Heart left ventricle (tissue), 16 donors: ENCODE data around the gene RGL3. TPM values are rescaled to one million over a fixed set of nuclear protein-coding genes. Genes with fewer than 3 reads are reported as not detected.

Experiments
- ATAC-seq, 4 donors: fragments of 200-7000 bp; cut with Tn5 transposase; one replicate each; pipeline ENCODE4 v1.9.1; 2020 to 2022; ENCODE audit warnings: moderate library complexity in 4 of 4, mild to moderate bottlenecking in 3 of 4, moderate number of reproducible peaks in 1 of 4
- DNase-seq, 5 donors: peaks; one replicate each; pipeline ENCODE4 v3.0.0-alpha.2; 2020
- H3K27ac ChIP-seq, 12 donors: fragments of 200-600 bp; sonication (generic) in 4 of 12; one replicate each; pipeline versions ENCODE4 v1.5.0 to v1.8.0; 2016 to 2022; ENCODE audit warnings: mild to moderate bottlenecking in 2 of 12
- H3K27me3 ChIP-seq, 9 donors: fragments of 200-600 bp; sonication (generic) in 2 of 9; one replicate each; pipeline versions ENCODE4 v1.5.1 to v1.8.0; 2016 to 2022; ENCODE audit warnings: mild to moderate bottlenecking in 3 of 9
- H3K36me3 ChIP-seq, 9 donors: fragments of 200-600 bp; sonication (generic) in 2 of 9; one replicate each; pipeline versions ENCODE4 v1.5.0 to v1.8.0; 2018 to 2022; ENCODE audit warnings: mild to moderate bottlenecking in 2 of 9
- H3K4me1 ChIP-seq, 12 donors: fragments of 200-600 bp; sonication (generic) in 4 of 12; one replicate each; pipeline versions ENCODE4 v1.5.0 to v1.8.0; 2016 to 2022; ENCODE audit warnings: mild to moderate bottlenecking in 3 of 12
- H3K4me3 ChIP-seq, 12 donors: fragments of 200-600 bp; sonication (generic) in 4 of 12; one replicate each; pipeline versions ENCODE4 v1.5.0 to v1.8.0; 2017 to 2022; ENCODE audit warnings: mild to moderate bottlenecking in 9 of 12, moderate library complexity in 4 of 12
- H3K9me3 ChIP-seq, 12 donors: fragments of 200-600 bp; sonication (generic) in 4 of 12; one replicate each; pipeline versions ENCODE4 v1.5.0 to v1.8.0; 2016 to 2022; ENCODE audit warnings: mild to moderate bottlenecking in 1 of 12
- CTCF ChIP-seq, 12 donors: fragments of 200-600 bp; sonication (generic) in 4 of 12; IDR thresholded peaks; one replicate each; pipeline versions ENCODE4 v1.5.0 to v1.8.0; 2018 to 2022; ENCODE audit warnings: antibody characterized with exemption in 12 of 12, mild to moderate bottlenecking in 5 of 12
- POLR2A ChIP-seq, 2 donors: fragments of 450-650 bp; IDR thresholded peaks; one replicate each; pipeline ENCODE4 v1.6.1; 2017; ENCODE audit warnings: antibody characterized with exemption in 2 of 2, mild to moderate bottlenecking in 2 of 2, moderate library complexity in 2 of 2
- WGBS, 4 donors: extraction: QIAGEN DNeasy Blood & Tissue Kit in 2 of 4; methylation state at CpG; one replicate each; pipeline versions ENCODE4 v1.1.5 to v1.1.7; 2013 to 2018; 5-methylcytosine and 5-hydroxymethylcytosine counted together
- intact Hi-C, 10 donors: fragments of 100-400 bp; cut with DNase I; formaldehyde crosslinking; loops; one replicate each; pipeline versions ENCODE4 v1.11.1 to v1.14.2; 2022
- polyA plus RNA-seq, 2 donors: library from polyadenylated mRNA; stranded (reverse); fragments of 200-250 nt; gene quantifications; one replicate each; pipeline ENCODE4 v1.2.3, GENCODE V29; 2013
- total RNA-seq, 9 donors: library from RNA; depleted of rRNA in 2 of 9; stranded (reverse); fragments of >200 nt in 2 of 9; fragmentation: NEBNext Ultra II Directional in 3 of 9; extraction: Animal tissue kit (Norgen Biotek cat#: 25700) in 3 of 9; gene quantifications; one replicate each; pipeline versions ENCODE4 v1.1.0 to v1.2.4, GENCODE V29; 2016 to 2023
- donor health status: ischemic (EF 13 %, LVEDD 7.1; RV severe dilation, severe dysfunction).
- donor health status: healthy with polysubstance abuse.
- donor health status: DM: no; HTN: yes; CAD: no.
- donor health status: DM: no; HTN: no; CAD: no.
- donor health status: ischemic (EF 25% LVEDD 6.9; RV normal size, moderate dysfunction).
- donor health status: ischemic (EF 25% LVEDD 5.7; RV mildly dilated, moderate dysfunction).
- donor health status: healthy.
- donor health status: DM: yes; HTN: yes; CAD: no.
- donor health status: ischemic (EF 35%, LVEDD 5.7; RV mildly dilated, moderate dysfunction).
- donor health status: nonischemic (EF 11% LVEDD 7.7; RV severe dilation, severe dysfunction).
- donor health status: DM: yes; HTN: yes; CAD: no.
- donor health status: PGD.
- donor health status: ischemic (EF 29% LVEDD 5.4; RV normal size, mild dysfunction).
- donor health status: nonischemic (EF 23%, LVEDD 6.1; RV moderate dilation, normal function).

Gene RGL3
- total and polyA plus RNA-seq, 11 donors, result 2.1 to 11.3 (median 4.0) TPM

DNA sequence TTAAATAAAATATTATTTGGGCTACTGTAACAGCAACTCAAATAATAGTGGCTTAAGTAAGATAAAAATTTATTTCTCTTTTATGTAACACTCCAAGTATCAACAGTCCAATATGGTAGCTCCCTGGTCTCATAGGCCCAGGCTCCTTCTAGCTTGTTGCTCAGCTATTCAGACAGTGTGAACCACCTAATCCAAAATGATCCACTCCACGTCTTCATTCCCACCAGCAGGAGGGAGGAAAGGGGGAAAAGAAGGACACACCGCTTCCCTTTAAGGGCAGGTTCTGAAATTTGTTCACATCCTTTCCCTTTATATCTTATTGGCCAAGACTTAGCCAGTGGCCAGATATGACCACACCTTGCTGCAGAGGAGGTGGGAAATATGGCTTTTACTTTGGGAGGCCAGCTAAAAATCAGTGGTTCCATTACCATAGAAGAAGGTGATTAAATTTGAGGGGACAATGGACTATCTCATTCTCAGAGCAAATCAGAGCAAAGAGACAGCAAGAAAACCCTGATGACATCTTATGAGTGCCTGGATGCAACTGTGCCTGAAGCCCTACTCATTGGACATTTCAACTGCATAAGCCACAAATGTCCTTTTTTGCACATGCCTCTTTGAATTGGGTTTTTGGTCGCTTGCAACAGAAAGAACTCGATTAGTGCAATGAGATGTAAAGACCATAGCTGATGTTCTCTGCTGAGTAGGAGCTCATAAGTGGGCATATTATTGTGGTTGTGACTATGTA, 28.0 kb downstream of the RGL3 start:
- WGBS, 4 donors, result 77 to 87% (median 79%) methylated on average over 4 of the region's 4 CpGs
- Histone ChIP-seq H3K4me1 (peaks cover 0 to 10% (median 0%) of the 10 kb centered on the region in 12 donors), H3K27me3 (no peaks in the 10 kb centered on the region), H3K36me3 (no peaks in the 10 kb centered on the region), H3K27ac (no peak overlapping the region), H3K9me3 (peaks cover 0 to 9% (median 2%) of the 10 kb centered on the region in 12 donors), H3K4me3 (no peak overlapping the region)
- TF ChIP-seq CTCF (IDR thresholded peaks at IDR 0.05) (no peak), POLR2A (IDR thresholded peaks at IDR 0.05) (no peak)
- DNase-seq, result no peak
- no peak for ATAC-seq
- intact Hi-C loops, result no loop called here

- ATAC-seq, result no peak
- no peak for TF ChIP-seq CTCF (IDR thresholded peaks at IDR 0.05)
- no peak for TF ChIP-seq POLR2A (IDR thresholded peaks at IDR 0.05)
- H3K4me3 ChIP-seq, result no peak overlapping the region
- intact Hi-C loops, result no loop called here
- WGBS, 4 donors, result 94 to 95% (median 94%) methylated on average over 2 of the region's 2 CpGs
- H3K36me3 ChIP-seq, result no peaks in the 10 kb centered on the region
- no peak overlapping the region for H3K27ac ChIP-seq
- H3K4me1 ChIP-seq, result peaks cover 0 to 10% (median 0%) of the 10 kb centered on the region in 12 donors
- DNase-seq, result no peak
- no peaks in the 10 kb centered on the region for H3K27me3 ChIP-seq
- peaks cover 0 to 9% (median 2%) of the 10 kb centered on the region in 12 donors for H3K9me3 ChIP-seq
Measured at GRCh38 chr19:11390359-11390758, 28.8 kb downstream of the RGL3 start.

DNA sequence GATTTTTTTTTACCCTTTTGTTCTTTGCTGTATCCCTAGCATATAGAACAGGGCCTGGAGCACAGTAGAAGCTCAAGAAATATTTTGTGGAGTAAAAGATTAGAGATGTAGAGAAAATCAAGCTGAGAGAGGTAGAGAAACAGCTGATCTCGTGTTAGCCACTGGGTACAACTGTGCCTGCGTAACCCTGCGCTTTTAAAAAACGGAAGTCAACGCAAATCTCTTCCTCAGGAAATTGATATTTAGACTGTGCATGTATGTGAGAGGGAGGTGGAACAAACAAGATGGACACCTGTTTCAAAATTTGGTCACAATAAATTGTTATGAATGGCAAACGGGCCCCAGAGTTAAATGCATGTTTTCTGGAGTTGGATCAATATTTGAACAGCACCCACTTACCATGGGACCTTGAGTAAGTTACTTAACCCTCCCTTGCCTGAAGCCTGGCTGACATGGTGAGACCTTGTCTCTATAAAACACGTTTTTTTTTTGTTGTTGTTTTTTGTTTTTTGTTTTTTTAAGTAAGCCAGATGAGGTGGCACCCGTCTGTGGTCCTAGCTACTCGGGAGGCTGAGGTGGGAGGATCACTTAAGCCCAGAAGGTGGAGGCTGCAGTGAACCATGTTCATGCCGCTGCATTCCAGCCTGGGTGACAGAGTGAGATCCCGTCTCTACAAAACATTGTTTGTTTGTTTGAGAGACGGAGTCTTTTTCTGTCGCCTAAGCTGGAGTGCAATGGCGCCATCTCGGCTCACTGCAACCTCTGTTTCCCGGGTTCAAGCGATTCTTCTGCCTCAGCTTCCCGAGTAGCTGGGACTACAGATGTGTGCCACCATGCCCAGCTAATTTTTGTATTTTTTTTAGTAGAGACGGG, 31.7 kb downstream of the RGL3 start:
- Histone ChIP-seq H3K27ac (no peak overlapping the region), H3K27me3 (peaks cover 0 to 13% (median 3%) of the 10 kb centered on the region in 9 donors), H3K9me3 (peaks cover 0 to 9% (median 2%) of the 10 kb centered on the region in 12 donors), H3K4me3 (no peak overlapping the region), H3K4me1 (peaks cover 0 to 30% (median 17%) of the 10 kb centered on the region in 12 donors), H3K36me3 (no peaks in the 10 kb centered on the region)
- ATAC-seq (no peak), DNase-seq (no peak)
- no peak for TF ChIP-seq POLR2A (IDR thresholded peaks at IDR 0.05)
- TF ChIP-seq CTCF (IDR thresholded peaks at IDR 0.05), result no peak
- intact Hi-C loops, result loop anchor here in 2 of 10 donors (10.0 kb wide), 3 partner anchors 47 to 97 kb away; partner anchors contain the start of genes ELAVL3 (in 1 of the 2), ODAD3 (in 1 of the 2) and PRKCSH (in 1 of the 2)
- WGBS, 4 donors, result 75 to 81% (median 77%) methylated on average over 19 of the region's 19 CpGs

DNA sequence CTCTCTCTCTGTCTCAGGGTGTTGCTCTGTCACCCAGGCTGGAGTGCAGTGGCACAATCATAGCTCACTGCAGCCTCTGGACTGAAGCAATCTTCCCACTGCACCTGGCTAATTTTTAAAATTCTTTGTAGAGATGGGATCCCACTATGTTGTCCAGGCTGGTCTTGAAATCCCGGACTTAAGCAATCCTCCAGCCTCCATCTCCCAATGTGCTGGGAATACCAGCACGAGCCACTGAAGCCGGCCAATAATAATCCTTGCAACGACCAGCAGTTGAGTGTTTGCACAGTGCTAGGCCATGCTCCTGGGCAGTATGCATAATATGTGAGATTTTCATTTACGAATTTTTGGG, 34.4 kb downstream of the RGL3 start:
- intact Hi-C loops, result loop anchor here in 6 of 10 donors (5.0 to 10.0 kb wide), 11 partner anchors 33 to 203 kb away; partner anchors contain the start of genes ELAVL3 (in 2 of the 6), ODAD3 (in 2 of the 6), PRKCSH (in 2 of the 6) and CCDC159 (in 1 of the 6)
- no peak for ATAC-seq
- Histone ChIP-seq H3K36me3 (no peaks in the 10 kb centered on the region), H3K27me3 (peaks cover 0 to 16% (median 3%) of the 10 kb centered on the region in 9 donors), H3K4me3 (no peak overlapping the region), H3K27ac (no peak overlapping the region), H3K9me3 (no peaks in the 10 kb centered on the region), H3K4me1 (peaks cover 0 to 52% (median 29%) of the 10 kb centered on the region in 12 donors)
- DNase-seq, result no peak
- WGBS, 4 donors, result 83 to 87% (median 86%) methylated on average over 5 of the region's 5 CpGs
- no peak for TF ChIP-seq POLR2A (IDR thresholded peaks at IDR 0.05)
- TF ChIP-seq CTCF (IDR thresholded peaks at IDR 0.05), result no peak
